Activated naive CD8-positive, alpha-beta T cell (primary cell): ENCODE measurements around the gene C1orf35.
"Not testable (repeated sequence)": the region's sequence is repeated elsewhere in the genome, so short reads cannot be mapped to it uniquely, and the experiment has no call there.

ENCODE experiments used
- H3K27ac Mint-ChIP-seq: one replicate; pipeline ENCODE4 v1.8.0; 2021; ENCODE audit warnings: mixed read lengths
- H3K27me3 Mint-ChIP-seq: one replicate; pipeline ENCODE4 v1.8.0; 2021; ENCODE audit warnings: mixed read lengths
- H3K36me3 Mint-ChIP-seq: one replicate; pipeline ENCODE4 v1.8.0; 2021; ENCODE audit warnings: mixed read lengths
- H3K4me1 Mint-ChIP-seq: one replicate; pipeline ENCODE4 v1.8.0; 2021; ENCODE audit warnings: low read depth, mixed read lengths
- H3K4me3 Mint-ChIP-seq: one replicate; pipeline ENCODE4 v1.8.0; 2021; ENCODE audit warnings: mild to moderate bottlenecking, mixed read lengths
- H3K9me3 Mint-ChIP-seq: one replicate; pipeline ENCODE4 v1.8.0; 2021; ENCODE audit warnings: low read depth, mixed read lengths

The C1orf35 gene

DNA sequence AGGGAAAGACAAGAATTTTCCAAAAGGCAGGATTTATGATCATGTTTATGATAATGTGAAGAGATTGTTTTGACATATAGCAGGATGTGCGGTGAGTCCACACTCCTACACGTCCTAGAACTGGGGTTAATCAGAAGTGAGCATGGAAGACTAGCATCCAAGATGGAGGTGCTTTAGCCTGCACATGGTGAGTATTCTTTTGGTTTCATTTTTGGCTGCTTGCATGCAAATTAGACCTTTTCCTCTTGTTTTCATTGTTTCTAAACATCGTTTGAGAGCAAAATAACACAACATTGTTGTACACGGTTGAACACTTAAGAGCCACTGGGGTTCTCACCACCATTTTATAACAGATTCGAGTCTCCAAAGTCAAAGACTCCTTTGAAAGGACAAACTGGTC, 22.1 kb upstream of the C1orf35 start:
- H3K9me3 Mint-ChIP-seq, result no peaks in the 10 kb centered on the region
- no peak overlapping the region for H3K4me3 Mint-ChIP-seq
- no peak overlapping the region for H3K27ac Mint-ChIP-seq
- H3K4me1 Mint-ChIP-seq, result peaks cover 4% of the 10 kb centered on the region
- peaks cover 3% of the 10 kb centered on the region for H3K27me3 Mint-ChIP-seq
- no peaks in the 10 kb centered on the region for H3K36me3 Mint-ChIP-seq

DNA sequence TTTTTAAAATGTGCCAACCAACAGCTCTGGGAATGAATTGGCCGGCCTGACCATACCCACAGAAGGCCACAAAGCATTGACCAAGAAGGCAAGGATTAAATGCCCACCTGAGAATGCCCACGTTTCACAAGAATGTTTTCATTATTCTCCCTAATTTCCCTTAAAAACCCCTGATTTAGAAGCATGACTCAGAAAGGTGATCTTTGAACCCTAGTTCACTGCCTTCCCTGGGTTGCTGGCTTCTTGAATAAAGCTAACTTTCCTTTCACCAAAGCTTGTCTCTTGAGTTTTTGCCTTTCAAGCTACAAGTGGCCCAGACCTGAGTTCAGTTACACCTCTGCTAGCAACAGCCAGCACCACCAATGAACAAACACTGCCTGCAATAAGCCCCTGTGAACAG, 20.4 kb upstream of the C1orf35 start:
- Mint-ChIP-seq H3K36me3 (no peaks in the 10 kb centered on the region), H3K4me1 (peaks cover 5% of the 10 kb centered on the region), H3K27ac (no peak overlapping the region), H3K27me3 (peaks cover 3% of the 10 kb centered on the region), H3K4me3 (no peak overlapping the region), H3K9me3 (no peaks in the 10 kb centered on the region)

DNA sequence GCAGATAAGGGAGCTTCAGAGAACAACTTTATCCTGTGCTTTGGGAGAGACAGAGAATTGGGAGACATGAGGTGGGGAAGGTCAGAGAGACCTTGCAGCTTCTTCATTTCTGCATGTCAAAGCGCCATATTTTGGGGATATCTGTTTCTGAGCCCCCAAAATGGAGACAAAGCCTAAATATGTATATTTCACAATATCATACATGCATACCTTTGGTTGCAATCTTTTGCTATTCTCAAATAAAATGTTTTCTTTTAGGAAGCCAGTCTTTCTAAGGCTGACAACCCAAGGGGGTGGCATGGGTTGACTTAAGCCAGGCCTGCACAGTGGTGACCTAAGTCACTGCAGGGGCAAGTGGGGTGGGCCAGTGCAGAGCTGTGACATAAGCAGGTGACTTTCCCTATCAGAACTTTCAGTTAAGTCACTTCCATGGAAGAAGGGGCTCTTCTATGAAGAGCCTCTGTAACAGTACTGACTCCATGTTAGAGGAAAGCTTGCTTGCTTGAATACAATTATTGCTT, 19.9 kb upstream of the C1orf35 start:
- no peak overlapping the region for H3K4me3 Mint-ChIP-seq

DNA sequence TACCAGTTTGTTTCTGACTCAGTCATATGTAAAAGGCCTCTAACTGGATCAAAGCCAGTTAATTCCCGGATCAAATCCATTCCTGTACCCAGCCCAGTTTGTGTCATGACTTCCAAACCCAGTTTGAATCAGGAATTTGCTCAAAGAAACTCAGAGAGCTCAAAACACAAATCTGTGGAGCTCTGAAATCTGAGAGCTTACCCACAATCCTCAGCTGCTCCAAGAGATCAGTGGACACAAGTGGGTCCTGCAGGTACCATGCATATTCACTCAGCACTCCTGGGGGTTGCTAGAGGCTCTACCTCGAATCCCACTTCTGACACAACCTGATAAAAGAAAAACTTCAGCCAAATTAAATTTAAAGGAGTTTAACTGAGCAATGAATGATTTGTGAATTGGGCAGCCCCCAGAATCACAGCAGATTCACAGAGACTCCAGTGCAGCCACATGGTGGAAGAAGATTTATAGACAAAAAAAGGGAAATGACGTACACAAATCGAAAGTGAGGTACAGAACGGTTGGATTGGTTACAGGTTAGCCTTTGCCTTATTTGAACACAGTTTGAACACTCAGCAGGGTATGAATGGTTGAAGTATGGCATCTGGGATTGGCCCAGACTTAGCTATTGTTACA, 17.8 kb upstream of the C1orf35 start:
- Mint-ChIP-seq H3K9me3 (no peaks in the 10 kb centered on the region), H3K27ac (peak overlapping the region; percentile 19), H3K27me3 (no peaks in the 10 kb centered on the region), H3K4me1 (peaks cover 5% of the 10 kb centered on the region), H3K36me3 (peaks cover 3% of the 10 kb centered on the region), H3K4me3 (peak overlapping the region; percentile 37)

More for the DNA sequence above, 19.9 kb upstream of the C1orf35 start:
- no peak overlapping the region for H3K27ac Mint-ChIP-seq
- H3K36me3 Mint-ChIP-seq, result peaks cover 2% of the 10 kb centered on the region
- H3K9me3 Mint-ChIP-seq, result no peaks in the 10 kb centered on the region
- peaks cover 5% of the 10 kb centered on the region for H3K4me1 Mint-ChIP-seq
- H3K27me3 Mint-ChIP-seq, result no peaks in the 10 kb centered on the region

DNA sequence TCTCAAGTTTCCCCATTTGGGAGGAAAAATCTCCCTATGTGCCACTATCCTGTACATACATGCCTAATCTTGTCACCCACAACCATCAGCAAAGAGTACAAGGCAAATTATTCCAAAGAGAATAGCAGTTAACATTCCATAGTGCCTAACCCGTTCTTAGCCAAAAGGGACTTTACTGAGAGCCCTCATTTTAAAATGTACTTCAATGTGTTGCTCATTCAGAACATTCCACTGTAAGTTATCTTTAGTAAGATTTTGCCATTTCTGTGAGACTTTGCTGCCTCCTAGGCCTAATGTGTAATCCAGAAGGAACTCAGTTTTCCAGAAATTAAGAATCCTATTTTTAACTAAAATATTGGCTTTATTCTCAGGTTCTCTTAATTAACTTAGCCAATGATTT, 17.2 kb upstream of the C1orf35 start:
- H3K27ac Mint-ChIP-seq, result no peak overlapping the region
- peaks cover 5% of the 10 kb centered on the region for H3K4me1 Mint-ChIP-seq
- H3K27me3 Mint-ChIP-seq, result no peaks in the 10 kb centered on the region
- H3K36me3 Mint-ChIP-seq, result peaks cover 3% of the 10 kb centered on the region
- no peaks in the 10 kb centered on the region for H3K9me3 Mint-ChIP-seq
- H3K4me3 Mint-ChIP-seq, result no peak overlapping the region

DNA sequence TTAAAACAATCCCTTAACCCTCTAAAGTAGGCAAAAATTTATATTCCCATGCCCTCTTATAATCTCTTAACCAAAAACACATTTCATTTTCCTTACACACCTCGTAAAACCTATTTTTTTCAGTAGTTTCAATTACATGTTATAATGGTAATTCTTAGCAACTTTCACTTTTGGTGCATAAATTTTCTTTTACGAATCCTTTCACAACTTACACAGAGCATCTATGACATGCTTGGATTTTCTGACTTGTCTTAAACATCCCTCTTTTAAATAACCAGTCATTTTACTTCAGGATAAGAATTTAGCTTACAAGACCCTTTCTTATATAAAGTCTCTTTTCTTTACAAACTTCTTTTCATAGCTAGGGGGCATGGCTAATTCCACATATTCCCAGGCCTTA, 14.9 kb upstream of the C1orf35 start:
- no peaks in the 10 kb centered on the region for H3K9me3 Mint-ChIP-seq
- no peak overlapping the region for H3K4me3 Mint-ChIP-seq
- H3K4me1 Mint-ChIP-seq, result peaks cover 5% of the 10 kb centered on the region
- H3K36me3 Mint-ChIP-seq, result peaks cover 3% of the 10 kb centered on the region
- H3K27me3 Mint-ChIP-seq, result no peaks in the 10 kb centered on the region
- H3K27ac Mint-ChIP-seq, result no peak overlapping the region

DNA sequence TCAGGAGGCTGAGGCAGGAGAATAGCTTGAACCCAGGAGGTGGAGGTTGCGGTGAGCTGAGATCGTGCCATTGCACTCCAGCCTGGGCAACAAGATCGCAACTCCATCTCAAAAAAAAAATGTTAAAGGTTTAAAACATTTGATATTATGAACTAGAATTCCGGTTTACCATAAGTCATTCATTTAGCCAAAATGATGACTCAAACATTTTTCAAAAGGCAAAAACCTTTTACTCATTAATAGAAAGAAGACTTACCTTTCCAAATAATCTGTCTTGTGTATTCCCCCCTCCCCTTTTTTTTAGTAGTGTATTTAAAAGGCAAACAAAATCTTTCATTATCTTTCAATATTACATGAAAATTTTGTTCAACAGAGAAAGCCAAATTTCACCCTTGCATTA, 14.2 kb upstream of the C1orf35 start:
- H3K4me1 Mint-ChIP-seq, result peaks cover 5% of the 10 kb centered on the region
- no peaks in the 10 kb centered on the region for H3K27me3 Mint-ChIP-seq
- no peak overlapping the region for H3K4me3 Mint-ChIP-seq
- H3K27ac Mint-ChIP-seq, result no peak overlapping the region
- peaks cover 3% of the 10 kb centered on the region for H3K36me3 Mint-ChIP-seq
- no peaks in the 10 kb centered on the region for H3K9me3 Mint-ChIP-seq

DNA sequence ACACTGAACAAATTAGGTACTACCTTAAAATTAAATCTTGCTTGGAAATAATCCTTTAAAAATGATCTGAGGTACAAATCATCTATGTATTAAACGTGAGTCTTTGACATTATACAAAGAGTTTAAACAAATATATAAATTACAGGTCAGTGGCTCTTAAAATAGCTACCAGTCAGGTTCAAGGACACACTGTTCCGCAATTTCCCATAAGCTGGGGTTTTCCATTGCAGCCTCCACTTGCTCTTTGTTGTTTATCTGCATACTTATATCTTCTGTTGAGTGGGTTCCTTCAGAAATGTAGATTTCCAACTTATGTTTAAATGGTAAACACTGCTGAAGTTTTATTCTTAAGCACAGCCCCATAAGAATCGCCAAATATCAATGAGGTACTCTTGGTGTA, 11.7 kb upstream of the C1orf35 start:
- Mint-ChIP-seq H3K4me3 (no peak overlapping the region), H3K27ac (no peak overlapping the region), H3K4me1 (peaks cover 7% of the 10 kb centered on the region), H3K27me3 (no peaks in the 10 kb centered on the region), H3K36me3 (peaks cover 3% of the 10 kb centered on the region), H3K9me3 (no peaks in the 10 kb centered on the region)

DNA sequence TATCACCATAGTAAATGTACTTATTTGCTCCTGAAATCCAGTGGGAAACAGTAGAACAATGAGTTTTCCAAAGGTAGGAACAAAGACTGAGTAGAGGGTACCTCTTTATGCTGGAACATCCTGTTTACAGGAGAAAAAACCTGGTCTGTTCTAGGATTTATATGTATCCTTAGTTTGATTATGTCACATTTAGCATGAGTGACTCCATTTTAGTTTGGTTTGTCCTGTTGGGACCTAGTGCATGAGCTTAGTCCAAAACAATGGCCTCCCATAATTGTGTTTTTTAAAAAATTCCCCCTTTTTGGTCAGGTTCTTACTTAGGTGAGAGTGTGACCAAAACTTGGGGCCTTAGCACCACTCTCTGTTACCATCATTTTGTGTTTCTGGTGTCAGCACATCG, 9.5 kb upstream of the C1orf35 start:
- Mint-ChIP-seq H3K27me3 (no peaks in the 10 kb centered on the region), H3K36me3 (no peaks in the 10 kb centered on the region), H3K27ac (no peak overlapping the region), H3K9me3 (no peaks in the 10 kb centered on the region), H3K4me3 (no peak overlapping the region), H3K4me1 (peaks cover 21% of the 10 kb centered on the region)

DNA sequence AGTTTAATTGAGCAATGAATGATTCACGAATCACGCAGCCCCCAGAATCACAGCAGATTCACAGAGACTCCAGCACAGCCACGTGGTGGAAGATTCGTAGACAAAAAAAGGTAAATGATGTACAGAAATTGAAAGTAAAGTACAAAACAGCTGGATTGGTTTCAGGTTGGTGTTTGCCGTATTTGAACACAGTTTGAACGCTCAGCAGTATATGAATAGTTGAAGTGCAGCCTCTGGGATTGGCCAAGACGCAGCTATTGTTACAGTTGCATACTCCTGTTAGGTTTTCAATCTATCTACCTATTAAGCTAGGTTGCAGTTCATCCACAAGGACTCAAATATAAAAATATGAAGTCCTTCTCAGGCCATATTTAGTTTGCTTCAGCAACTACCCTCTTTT, 9.0 kb upstream of the C1orf35 start:
- no peak overlapping the region for H3K4me3 Mint-ChIP-seq
- no peaks in the 10 kb centered on the region for H3K36me3 Mint-ChIP-seq
- H3K9me3 Mint-ChIP-seq, result no peaks in the 10 kb centered on the region
- H3K27ac Mint-ChIP-seq, result no peak overlapping the region
- no peaks in the 10 kb centered on the region for H3K27me3 Mint-ChIP-seq
- peaks cover 21% of the 10 kb centered on the region for H3K4me1 Mint-ChIP-seq

DNA sequence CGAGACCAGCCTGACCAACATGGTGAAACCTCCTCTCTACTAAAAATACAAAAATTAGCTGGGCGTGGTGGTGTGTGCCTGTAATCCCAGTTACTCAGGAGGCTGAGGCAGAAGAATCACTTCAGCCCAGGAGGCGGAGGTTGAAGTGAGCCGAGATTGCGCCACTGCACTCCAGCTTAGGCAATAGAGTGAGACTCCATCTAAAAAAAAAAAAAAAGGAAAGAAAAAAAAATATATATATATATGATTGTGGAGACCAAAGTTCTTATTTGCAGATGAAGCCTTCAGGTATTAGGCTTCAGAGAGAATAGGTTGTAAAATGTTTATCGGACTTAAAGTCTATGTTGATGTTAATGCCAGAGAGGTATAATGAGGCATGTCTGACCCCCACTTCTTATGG, 8.2 kb upstream of the C1orf35 start:
- H3K4me1 Mint-ChIP-seq, result peaks cover 24% of the 10 kb centered on the region
- H3K4me3 Mint-ChIP-seq, H3K36me3 Mint-ChIP-seq, H3K27me3 Mint-ChIP-seq, H3K27ac Mint-ChIP-seq, H3K9me3 Mint-ChIP-seq: not testable (repeated sequence)

DNA sequence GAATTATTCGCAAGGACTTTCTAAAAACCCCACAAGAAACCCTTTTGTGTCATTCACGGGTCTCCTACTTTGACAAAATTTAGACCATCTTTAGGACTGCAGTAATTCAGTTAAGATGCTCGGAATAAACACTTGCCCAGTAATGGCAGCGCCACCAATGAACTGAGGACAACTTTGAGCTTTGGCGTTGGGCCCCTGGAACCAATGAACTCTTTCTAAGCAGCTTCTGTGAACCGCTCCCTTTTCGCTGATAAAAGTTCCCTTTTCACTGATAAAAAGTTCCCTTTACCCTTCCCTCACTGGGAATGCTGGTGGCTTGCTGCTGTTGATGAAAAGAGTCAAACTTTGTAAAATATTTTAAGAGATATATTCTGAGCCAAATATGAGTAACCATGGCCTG, 7.4 kb upstream of the C1orf35 start:
- Mint-ChIP-seq H3K27me3 (no peaks in the 10 kb centered on the region), H3K4me3 (peak overlapping the region; percentile 46), H3K36me3 (no peaks in the 10 kb centered on the region), H3K9me3 (no peaks in the 10 kb centered on the region), H3K27ac (no peak overlapping the region), H3K4me1 (peaks cover 25% of the 10 kb centered on the region)

DNA sequence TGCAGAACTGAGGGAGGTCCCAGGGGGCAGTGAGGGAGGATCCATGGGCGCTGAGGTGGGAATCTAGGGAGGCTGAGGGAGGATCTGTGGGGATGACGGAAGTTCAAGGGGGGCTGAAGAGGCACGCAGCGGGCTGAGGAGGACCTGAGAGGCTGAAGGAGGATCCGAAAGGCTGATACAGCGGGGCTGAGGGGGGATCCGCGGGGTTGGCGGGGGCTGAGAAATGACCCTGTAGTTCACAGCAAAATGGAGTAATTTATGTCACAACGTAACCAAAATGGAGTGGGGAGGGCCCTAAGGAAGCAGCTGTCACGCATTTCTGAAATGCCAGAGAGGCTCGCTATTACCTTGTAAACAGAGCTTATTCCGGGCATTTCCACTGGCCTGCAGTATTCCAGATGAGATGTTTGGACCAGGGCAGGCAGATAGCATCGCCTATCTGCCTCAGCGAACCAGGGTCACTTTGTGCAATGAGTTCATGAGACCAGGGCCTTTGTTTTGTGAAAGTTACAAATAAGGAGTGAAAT, 6.9 kb upstream of the C1orf35 start:
- H3K9me3 Mint-ChIP-seq, result no peaks in the 10 kb centered on the region
- H3K4me3 Mint-ChIP-seq, result peak overlapping the region; percentile 92
- H3K36me3 Mint-ChIP-seq, result no peaks in the 10 kb centered on the region

DNA sequence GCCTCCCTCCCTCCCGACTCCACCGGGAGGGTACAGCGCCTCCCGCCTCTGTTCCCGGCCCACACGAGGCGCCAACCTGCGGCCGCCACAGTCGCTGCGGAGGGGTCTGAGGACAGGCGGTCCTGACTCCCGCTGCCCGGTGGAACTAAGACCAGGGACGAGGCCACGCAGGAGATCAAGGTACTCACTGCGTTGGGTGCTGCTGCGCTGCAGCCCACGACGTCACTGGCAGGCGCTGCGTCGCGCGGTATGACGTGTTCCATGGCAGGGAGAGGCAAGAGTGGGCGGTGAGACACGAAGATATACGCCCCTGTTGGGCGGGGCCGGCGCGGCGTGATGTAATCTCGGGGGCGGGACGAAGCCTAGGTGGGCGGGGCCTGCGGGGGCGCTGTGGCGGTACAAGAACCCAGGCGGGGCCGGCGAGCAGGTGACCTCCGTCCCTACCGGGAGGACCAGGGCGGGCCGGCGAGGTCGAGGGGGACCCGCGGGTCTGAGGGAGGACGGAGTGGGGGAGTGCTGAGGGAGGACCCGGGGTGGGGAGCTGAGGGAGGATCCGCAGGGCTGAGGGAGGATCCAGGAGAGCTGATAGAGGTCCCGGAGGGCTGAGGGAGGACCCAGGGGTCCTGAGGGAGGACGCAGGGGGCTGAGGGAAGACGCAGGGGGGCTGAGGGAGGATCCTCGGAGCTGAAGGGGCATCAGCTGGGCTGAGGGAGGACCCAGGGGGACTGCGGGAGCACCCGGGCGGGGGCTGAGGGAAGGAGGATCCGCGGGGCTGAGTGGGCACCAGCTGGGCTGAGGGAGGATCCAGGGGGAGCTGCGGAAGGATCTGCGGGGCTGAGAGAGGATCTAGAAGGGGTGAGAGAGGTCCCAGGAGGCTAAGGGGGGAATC, 6.2 kb upstream of the C1orf35 start, which contains the start of gene MRPL55:
MRPL55 (minus strand) TSS at position 227 of the 889 bp plus-strand sequence. CDS start 1,039 bp downstream, outside the sequence.
- H3K27ac Mint-ChIP-seq, result peak within 1 kb of the TSS; percentile 87
- H3K36me3 Mint-ChIP-seq, result no peaks in the 10 kb centered on the region
- H3K27me3 Mint-ChIP-seq, result no peaks in the 10 kb centered on the region
- peaks cover 28% of the 10 kb centered on the region for H3K4me1 Mint-ChIP-seq
- H3K4me3 Mint-ChIP-seq, result peak within 1 kb of the TSS; percentile 92
- no peaks in the 10 kb centered on the region for H3K9me3 Mint-ChIP-seq

More for the DNA sequence above, 6.9 kb upstream of the C1orf35 start:
- H3K27me3 Mint-ChIP-seq, result no peaks in the 10 kb centered on the region
- H3K27ac Mint-ChIP-seq, result peak overlapping the region; percentile 54
- H3K4me1 Mint-ChIP-seq, result peaks cover 25% of the 10 kb centered on the region

DNA sequence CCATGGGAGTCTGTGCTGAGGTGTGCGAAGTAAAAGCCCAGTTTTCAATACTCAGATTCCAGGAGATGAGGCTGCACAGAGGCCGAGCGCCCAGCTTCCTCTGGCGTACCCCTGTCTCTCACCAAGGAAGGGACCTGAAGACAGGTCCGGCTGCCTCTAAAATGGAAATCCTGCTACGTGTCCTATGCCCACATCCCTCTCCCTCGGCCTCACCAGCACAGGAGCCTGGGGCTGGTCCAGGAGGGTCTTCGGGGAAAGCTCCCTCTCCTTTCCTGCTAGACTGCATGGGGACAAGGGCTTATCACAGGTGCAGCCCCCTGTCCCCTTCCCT, 5.6 kb upstream of the C1orf35 start:
- Mint-ChIP-seq H3K27ac (peak overlapping the region; percentile 87), H3K27me3 (no peaks in the 10 kb centered on the region), H3K4me3 (peak overlapping the region; percentile 92), H3K36me3 (no peaks in the 10 kb centered on the region), H3K9me3 (no peaks in the 10 kb centered on the region), H3K4me1 (peaks cover 29% of the 10 kb centered on the region)
